WTC11 (cell line): ENCODE measurements around the gene SORT1.

Experiments
- TF ChIP-seq, protein P1 (sequence below): fragments of 200-600 bp; IDR thresholded peaks from 2 replicates; pipeline ENCODE4 v1.8.0; 2022; ENCODE audit warnings: antibody characterized with exemption
- TF ChIP-seq, protein P2 (sequence below): sonication (generic); formaldehyde crosslinking; IDR thresholded peaks from 2 replicates; pipeline ENCODE4 v1.8.0; 2022; ENCODE audit warnings: mild to moderate bottlenecking, missing genetic modification reagents

DNA sequence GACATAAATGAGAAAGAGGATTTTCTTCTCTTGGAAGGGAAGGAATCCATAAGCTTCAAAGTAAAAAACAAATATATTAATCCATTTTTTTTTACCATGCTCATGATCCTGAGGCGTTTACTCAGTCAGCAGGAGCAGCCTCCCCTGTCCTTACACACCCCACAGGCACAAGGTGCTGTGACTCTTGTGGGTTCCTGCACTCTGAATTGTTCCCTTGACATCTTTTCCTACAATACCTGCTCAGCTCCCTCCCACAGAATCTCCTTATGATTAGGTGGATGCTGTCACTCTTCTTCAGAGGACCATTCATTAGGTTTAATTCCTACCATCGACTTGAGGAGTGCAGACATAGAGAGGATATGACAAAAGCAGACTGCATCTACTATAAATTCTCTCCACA lies 104.7 kb downstream of the SORT1 start:
- TF ChIP-seq, protein P1, sequence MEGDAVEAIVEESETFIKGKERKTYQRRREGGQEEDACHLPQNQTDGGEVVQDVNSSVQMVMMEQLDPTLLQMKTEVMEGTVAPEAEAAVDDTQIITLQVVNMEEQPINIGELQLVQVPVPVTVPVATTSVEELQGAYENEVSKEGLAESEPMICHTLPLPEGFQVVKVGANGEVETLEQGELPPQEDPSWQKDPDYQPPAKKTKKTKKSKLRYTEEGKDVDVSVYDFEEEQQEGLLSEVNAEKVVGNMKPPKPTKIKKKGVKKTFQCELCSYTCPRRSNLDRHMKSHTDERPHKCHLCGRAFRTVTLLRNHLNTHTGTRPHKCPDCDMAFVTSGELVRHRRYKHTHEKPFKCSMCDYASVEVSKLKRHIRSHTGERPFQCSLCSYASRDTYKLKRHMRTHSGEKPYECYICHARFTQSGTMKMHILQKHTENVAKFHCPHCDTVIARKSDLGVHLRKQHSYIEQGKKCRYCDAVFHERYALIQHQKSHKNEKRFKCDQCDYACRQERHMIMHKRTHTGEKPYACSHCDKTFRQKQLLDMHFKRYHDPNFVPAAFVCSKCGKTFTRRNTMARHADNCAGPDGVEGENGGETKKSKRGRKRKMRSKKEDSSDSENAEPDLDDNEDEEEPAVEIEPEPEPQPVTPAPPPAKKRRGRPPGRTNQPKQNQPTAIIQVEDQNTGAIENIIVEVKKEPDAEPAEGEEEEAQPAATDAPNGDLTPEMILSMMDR = no peak
- TF ChIP-seq, protein P2, sequence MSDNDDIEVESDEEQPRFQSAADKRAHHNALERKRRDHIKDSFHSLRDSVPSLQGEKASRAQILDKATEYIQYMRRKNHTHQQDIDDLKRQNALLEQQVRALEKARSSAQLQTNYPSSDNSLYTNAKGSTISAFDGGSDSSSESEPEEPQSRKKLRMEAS (CRISPR knock-in tag) = no peak
